GM18498 (cell line): ENCODE data around the gene SERPINA9.
"Not testable (repeated sequence)": the region's sequence is repeated elsewhere in the genome, so short reads cannot be mapped to it uniquely, and the experiment has no call there.

ENCODE experiments used
- ATAC-seq: cut with Tn5 transposase; IDR thresholded peaks from one replicate; pipeline ENCODE4 v1.9.1; 2021; ENCODE audit warnings: mild to moderate bottlenecking, moderate library complexity; ENCODE audit not compliant: unreplicated experiment

The SERPINA9 gene, protein sequence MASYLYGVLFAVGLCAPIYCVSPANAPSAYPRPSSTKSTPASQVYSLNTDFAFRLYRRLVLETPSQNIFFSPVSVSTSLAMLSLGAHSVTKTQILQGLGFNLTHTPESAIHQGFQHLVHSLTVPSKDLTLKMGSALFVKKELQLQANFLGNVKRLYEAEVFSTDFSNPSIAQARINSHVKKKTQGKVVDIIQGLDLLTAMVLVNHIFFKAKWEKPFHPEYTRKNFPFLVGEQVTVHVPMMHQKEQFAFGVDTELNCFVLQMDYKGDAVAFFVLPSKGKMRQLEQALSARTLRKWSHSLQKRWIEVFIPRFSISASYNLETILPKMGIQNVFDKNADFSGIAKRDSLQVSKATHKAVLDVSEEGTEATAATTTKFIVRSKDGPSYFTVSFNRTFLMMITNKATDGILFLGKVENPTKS

DNA sequence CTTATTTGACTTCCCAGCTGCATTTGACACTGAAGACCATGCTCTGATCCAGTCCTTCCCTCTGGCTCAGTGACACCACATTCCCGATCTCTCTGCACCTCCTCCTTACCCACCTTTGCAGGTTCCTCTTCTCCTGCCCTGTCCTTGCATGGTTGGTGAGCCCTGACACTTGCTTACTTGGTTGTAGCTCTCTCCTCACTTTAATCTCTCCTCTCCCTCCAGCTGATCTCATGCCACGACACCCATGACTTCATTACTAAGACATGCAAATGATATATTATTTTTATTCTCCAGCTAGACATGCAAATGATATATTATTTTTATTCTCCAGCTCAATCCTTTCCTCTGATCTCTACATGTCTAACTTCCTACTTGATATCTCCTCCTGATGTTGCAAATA, at the start of gene SERPINA9:
SERPINA9 (minus strand) TSS at position 175 of the 400 bp plus-strand sequence. CDS start 6,357 bp downstream, outside the sequence.
- no peak for ATAC-seq

DNA sequence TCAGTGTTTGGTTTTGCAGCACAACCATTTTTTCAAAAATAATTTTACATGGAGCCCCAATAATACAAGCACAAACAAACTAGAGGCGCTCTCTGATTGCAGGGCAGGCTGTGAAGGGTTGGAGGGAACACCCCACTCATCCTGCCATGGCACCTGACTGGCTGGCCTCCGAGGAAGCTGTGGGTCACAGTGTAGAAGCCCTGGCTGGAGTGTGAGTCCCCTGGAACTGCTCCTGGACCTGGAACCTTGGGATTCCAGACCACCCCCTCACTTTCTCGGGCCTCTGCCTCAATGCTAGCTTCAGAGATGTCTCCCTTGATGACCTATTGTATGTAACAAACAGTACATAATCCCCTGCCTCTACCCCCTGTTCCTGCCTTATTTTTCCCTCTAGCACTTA, 48.1 kb upstream of the SERPINA9 start:
- no peak for ATAC-seq

DNA sequence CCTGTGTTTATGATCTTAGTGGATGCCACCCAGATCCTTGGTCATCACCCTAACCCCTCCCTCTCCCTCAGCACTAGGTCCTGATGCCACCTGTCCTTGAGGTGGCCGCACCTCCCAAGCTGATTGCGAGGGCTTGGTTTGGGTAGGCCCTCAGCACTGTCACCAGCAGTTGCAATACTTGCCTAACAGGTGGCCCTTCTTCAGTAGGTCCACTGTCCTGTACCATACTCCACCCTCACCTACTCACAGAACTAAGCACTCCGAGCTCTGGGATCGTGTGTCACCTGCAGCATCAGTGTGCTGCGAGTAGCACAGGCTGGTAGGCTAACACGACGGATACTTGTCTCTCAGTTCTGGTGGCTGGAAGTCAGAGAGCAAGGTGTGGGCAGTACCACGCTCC, 47.3 kb upstream of the SERPINA9 start:
- ATAC-seq = no peak

DNA sequence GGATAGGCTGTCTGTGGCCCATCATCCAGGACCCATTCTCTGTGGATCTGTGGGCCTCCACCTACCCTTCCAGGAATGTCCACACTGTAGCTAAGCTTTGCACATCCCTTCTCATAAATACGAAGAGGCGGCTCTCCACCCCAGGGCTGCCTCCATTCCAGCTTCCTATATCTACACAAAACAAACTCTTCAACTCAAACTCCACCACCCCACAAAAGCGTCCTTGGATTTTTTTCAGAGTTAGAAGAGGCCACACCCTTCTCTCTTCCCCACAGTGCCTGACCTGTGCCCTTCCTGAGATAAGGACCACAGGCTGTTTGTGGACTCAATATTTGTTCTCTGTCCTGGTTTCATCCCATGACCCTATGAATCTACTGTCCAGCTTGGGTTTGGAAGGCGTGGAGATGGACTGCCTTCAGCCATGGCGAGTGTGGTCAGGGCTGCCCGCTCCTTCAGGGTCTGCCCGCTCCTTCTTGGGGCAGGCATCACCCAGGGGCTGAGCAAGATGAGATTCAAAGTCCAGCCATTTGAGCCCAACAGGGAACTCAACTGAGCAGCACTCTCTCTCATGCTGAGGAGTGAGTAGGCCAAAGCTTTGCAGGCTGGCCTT, 46.2 kb upstream of the SERPINA9 start:
- no peak for ATAC-seq

DNA sequence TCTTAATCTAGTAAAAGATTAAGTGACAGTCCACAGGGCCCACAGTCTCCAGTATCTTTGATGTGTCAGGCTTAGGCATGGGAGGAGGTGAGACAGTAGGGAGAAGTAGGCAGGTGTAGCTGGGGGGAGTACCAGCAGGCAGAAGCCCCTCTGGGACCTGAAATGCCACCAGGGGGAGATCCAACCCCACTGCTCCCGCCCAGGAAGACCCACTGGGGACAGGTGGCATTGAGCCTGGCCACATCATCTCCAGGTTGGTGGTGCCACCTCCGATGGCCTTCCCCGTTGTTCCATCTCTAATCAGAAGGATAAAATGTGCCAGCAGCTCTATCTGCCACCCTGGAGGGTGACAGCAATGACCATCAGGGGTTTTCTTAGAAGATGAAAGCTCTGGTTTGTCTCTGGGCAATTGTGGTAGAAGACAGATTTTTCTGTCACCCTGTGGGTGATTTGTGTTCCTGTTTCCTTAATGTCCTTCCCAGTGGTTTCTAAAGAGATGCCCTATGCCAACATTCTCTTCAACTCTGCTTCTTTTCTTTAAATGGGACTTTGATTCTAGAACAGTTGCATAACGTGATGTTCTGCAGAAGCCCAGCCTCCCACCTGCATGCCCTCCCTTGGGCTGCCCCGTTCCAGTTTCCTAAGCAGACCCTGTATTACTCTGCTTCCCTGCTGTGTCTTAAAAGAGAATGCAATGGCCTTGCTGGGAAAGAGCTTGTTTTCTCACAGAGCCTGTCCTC, 45.5 kb upstream of the SERPINA9 start:
- no peak for ATAC-seq

DNA sequence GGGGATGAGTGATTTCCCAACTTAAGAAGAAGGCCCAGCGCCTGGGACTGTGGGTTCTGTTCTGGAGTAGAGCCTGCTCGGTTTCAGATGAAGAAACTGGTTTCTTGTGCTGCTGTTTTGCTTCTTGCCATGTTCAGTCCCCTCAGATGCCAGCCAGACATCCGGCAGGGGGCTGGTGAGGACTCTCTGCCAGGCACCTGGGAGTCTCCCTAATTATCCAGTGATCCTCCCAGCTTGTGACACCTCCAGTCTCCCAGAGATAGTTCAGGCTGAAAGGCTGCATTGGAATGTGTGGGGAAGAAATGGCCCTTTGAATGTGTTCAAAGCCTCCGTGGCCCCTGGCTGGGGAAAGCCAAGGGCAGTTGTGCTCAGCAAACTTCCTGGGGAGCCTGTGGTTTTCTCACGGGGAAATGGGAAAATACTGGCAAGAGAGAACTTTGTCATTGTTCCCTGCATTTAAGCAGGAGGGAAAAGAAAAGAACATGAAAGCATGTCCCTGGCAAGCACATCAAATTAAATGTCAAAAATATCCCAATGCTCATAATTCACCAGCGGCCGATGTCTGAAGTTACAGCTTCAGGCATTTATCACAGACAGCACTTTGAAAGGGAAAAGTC, 41.8 kb upstream of the SERPINA9 start:
- ATAC-seq = no peak

DNA sequence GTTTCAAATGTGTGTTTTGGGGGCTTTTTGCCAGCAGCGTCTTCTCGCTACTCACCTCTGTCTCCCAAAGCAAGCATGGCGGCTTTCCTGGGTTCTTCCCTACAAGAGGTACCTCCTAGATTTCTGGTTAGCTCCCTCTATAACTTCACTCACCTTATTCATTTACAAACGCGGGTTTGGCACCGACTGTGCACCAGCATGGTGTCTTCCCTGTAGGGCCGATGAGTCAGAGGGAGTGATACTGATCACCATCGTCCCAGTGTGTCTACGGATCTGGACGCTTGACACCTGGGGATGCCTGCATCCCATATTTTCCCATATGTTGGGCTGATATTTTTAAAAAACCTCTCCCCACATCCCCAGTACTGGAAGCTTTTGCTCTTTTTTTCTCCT, 41.2 kb upstream of the SERPINA9 start:
- no peak for ATAC-seq

DNA sequence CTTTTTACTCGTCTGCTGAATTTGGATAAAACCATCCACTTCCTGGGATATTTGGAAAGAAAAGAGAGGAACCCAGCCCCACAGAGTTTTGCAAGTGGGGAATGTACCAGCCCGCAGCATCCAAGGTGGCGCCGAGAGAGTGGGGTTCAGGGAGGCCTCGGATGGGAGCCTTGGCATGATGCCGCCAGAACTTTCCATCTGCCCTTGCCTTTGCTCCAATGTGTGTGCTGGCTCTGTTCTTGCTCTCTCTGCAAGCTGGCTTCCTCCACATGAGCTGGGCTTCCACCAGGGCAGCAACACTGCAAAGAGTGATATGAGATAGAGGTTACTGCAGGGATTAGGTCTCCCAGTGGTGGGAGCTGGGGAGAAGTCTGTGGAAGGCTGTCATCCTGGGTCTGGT, 39.9 kb upstream of the SERPINA9 start:
- no peak for ATAC-seq

DNA sequence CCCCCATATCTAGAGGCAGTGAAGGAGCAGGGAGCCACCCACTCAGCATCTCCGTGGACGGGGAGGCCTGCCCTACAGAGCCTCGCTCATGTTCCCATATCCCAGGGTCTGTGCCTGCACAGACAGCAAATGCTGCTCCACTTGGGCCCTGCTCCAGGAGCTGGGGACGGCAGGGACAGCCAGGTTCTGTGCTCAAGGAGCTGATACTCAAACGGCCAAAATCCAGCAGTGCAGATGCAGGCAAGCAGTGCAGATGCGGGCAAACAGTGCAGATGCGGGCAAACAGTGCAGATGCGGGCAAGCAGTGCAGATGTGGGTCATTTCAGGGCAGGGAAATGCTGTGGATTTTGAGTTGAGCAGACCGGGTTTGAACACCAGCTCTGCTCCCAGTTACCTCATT, 39.4 kb upstream of the SERPINA9 start:
- no peak for ATAC-seq

DNA sequence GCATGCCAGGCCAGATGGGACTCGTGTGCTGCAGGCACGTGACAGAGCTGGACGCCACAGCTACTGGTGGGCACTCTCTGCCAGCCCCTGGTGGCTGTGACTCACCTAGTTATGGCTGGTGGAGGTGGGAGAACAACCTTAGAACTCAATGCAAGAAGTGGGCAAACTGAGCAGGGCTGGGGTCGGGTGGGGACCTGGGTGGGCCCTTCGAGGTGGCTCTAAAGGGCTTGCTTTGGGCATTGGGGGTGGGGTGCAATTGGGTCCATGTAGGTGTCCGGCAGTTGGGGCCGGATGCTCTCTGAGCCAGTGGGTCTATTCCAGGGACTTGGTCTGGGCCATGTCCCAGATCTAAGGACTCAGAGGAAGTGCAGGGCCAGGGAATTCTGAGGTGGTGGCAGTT, 38.4 kb upstream of the SERPINA9 start:
- no peak for ATAC-seq

DNA sequence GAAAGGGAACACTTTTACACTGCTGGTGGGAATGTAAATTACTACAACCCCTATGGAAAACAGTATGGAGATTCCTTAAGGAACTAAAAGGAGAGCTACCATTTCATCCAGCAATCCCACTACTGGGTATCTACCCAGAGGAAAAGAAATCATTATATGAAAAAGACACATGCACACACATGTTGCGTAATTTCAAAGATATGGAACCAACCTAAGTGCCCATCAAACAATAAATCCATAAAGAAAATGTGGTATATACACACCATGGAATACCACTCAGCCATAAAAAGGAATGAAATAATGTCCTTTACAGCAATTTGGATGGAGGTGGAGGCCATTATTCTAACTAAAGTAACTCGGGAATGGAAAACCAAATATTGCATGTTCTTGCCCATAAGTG, 34.5 kb upstream of the SERPINA9 start:
- ATAC-seq = not testable (repeated sequence)

DNA sequence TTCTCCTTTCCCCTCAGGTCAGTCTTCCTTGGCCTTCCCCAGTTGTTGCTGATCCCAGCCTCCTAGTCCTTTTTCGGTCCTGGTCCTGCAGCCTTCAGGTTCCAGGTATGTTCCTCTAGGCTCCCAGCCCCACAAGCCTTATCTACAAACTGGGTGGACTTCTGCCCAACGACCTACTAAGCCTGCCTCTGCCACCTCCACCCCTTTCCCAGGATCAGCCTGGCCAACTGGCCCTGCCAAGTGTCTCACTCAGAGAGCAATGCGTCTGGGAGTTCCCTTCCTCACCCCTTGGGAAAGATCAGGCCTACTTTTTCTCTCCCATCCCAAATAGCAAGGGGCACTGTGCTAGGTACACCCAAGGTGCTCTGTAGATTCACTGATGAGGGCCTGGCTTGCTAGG, 33.4 kb upstream of the SERPINA9 start, which contains the start of gene SERPINA12:
SERPINA12 (minus strand) TSS at position 114 of the 400 bp plus-strand sequence. CDS start 11,072 bp downstream, outside the sequence.
- ATAC-seq = no peak

DNA sequence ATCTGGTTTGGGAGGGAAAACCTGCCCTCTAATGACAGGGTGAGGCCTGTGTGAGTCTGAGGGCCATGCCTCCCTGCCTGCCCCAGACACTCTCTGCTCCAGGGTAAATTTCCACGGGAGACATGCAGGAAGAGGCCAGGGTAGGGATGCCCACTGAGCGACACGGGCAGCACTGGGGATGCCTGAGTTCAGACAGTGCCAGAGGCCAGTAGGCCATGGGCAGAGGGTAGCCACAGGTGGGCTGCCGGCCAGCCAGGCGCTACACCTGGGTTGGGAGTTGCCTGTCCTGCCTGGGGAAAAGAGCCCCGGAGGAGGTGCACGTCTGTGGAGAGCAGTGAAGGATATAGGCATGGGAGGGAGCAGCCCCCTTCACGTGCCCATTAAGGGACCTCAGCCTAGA, 29.6 kb upstream of the SERPINA9 start:
- no peak for ATAC-seq

DNA sequence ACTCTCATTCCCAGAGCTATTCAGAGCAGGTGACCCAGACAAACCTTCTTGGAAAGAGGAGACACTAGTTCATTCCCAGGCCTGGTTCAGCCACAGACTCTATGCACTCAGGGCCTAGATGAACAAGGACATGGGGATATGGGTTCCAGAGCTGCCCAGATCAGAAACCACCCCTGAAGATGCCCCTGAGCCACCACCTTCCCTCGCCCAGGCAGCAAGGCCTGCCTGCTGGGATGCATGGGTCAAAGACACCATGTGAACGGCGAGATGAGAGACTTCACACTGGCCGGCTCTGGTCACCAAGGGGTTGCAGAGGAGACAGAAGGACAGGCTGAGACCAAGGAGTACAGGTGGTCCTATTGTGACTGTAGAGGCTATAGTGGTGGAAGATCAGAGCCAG, 29.2 kb upstream of the SERPINA9 start:
- ATAC-seq = no peak

DNA sequence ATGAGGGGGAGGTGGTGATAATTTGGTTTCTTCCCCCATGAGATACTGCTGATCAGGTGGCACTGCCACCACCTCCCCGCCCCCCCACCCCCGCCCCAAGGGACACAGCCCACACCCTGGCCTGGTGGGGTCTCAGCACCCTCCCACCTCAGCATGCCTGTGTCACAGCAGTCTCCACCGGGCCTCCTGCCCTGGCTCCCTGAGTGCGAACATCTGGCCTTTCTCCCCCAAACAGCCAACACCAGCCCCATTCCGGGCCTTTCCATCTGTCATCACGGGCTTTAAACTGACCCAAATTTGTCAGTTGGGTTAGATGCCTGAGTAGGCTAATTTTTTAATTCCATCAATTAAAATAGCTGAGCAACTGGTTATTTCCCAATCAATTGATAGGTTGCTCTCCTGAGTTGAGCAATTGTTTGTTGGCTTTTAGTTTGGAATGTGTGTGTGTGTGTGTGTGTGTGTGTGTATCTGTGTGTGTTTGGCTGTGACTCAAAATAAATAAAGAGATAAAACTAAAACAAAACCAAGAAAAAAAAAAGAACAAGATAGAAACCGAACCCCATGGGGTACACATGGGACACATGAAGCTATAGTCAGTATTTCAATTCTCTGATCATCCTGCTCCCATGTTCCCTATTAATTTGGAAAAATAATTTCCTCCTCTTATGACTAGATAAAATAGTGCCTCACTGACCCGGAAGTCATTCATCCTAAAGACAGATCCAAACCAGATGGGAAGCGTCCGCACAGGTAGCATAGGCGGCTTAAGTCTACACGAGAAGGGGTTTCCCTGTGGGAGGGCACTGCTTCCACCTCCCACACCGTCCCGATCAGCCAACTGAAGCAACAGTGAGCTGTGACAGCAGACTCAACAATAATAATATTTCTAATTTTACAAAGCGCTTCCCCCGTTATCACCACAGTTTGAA, 25.9 kb upstream of the SERPINA9 start:
- no peak for ATAC-seq

DNA sequence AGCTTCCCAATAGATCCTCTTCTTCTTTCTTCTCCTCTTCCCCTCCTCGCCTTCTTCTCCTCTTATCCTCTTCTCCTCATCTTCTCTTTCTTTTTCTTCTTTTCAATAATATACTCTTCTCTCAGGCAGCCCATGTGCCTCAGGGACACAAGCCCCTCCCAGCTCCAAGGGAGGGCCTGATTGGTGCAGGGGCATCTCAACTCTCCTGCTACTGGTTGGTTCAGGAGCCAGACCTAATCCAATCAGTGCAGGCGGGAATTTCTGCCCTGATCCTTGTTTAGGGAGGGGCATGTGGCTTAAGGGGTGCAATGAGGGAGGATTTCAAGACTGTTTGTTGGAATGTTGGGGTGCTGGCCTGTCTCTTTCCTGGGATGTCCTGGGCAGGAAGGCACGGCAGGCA, 24.3 kb upstream of the SERPINA9 start:
- ATAC-seq = no peak

DNA sequence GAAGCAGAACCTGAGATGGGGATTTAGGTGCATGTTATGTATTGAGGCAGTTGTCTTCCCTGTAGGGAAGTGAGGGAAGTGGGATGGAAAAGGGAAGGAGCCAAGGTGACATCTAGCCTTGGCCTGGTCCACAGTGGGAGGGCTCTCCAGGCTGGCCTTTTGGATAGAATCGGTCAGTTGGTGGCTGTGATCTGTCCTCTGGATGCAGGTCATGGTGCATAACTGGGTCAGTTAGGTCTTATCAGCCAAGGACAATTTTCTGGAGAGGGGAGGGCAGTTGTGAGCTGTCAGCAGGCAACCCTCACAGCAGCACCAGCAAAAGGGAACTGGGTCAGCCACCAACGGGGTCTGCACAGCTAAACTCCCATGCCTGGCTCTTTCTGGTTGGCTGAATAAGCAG, 23.7 kb upstream of the SERPINA9 start:
- ATAC-seq = no peak

DNA sequence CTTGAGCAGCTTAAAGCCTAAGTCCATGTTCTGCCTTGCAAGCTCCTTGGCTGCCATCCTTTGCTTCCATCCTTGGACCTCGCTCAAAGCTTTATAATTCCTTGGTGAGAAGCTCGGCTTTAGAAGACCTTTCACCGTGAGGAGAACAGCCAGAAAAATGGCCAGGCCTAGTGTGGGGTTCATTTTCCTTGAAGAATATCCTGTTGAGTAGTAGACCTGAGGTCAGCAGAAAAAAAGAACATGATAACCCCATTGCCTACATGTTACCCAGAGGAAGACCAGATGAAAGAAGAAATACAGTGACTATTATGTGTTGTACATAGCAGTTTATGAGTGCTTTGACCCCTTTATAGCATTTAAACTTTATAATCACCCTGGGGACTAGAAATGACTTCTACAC, 22.2 kb upstream of the SERPINA9 start:
- ATAC-seq = no peak

DNA sequence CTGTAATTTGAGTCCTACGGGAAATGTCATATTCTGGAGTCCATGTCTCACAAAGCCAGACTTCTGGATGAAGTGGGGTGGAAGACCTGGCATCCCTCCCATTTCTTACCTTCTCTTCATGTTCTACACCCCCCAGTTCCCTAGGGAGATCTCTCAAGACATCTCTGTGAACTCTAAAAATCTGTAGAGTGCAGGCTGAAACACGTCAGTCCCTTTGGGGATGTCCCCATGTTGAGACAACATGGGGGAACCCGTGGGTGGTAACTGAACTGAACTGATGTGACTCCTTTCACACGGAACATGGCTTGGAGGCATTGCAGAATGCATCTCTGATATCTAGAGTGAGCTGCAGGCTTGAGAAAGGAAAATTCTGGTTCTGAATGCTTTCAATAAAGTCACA, 18.1 kb upstream of the SERPINA9 start:
- no peak for ATAC-seq

DNA sequence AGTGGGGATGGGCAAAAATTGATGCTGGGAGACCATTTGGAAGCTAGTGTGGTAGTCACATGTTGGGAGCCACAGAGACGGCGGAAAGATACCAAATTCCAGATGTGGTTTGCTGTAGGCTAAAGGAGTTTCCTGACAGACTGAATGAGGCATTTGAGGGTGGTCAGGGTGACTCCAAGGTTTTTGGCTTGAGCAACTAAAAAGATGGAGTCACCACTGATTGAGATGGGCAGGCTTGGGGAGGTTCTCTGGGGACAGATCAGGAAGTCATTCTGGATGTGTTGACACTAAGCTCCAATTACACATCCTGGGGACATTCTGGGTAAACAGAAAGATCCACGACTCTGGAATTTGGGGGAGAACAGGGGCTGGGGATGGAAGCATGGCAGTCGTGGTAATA, 15.5 kb upstream of the SERPINA9 start:
- ATAC-seq = no peak
